ENCODE results near the gene HOXB6.
A peak's percentile ranks its signal among the peaks of the same experiment; 100 is the strongest.

HOXB6 gene

GRCh38 chr17:48623583-48623982 lies 18.8 kb upstream of the HOXB6 start:
- H3K27ac ChIP-seq: no peak overlapping the region
- TF ChIP-seq CTCF (conservative IDR thresholded peaks at IDR 0.05): no peak

- H3K27ac ChIP-seq: no peak overlapping the region
- TF ChIP-seq CTCF (conservative IDR thresholded peaks at IDR 0.05): no peak
Measured at GRCh38 chr17:48622857-48623256, 18.1 kb upstream of the HOXB6 start.

GRCh38 chr17:48621410-48622392 lies 16.9 kb upstream of the HOXB6 start:
- H3K27ac ChIP-seq: no peak overlapping the region
- no peak for TF ChIP-seq CTCF (conservative IDR thresholded peaks at IDR 0.05)

GRCh38 chr17:48620461-48621139 lies 15.8 kb upstream of the HOXB6 start:
- TF ChIP-seq CTCF (conservative IDR thresholded peaks at IDR 0.05): no peak
- H3K27ac ChIP-seq: no peak overlapping the region

- no peak for TF ChIP-seq CTCF (conservative IDR thresholded peaks at IDR 0.05)
- no peak overlapping the region for H3K27ac ChIP-seq
Measured at GRCh38 chr17:48619826-48620449, 15.2 kb upstream of the HOXB6 start.

GRCh38 chr17:48618256-48618896 lies 13.6 kb upstream of the HOXB6 start:
- peak; percentile 98 for TF ChIP-seq CTCF (conservative IDR thresholded peaks at IDR 0.05)

More at GRCh38 chr17:48618256-48618896, 13.6 kb upstream of the HOXB6 start:
- no peak overlapping the region for H3K27ac ChIP-seq
